OCI-LY7 (cell line): ENCODE results near the gene PALLD.

Experiments used
- EZH2phosphoT487 ChIP-seq: fragments of 200-600 bp; sonication (generic); IDR thresholded peaks from 2 replicates; pipeline ENCODE4 v1.6.1; 2018; ENCODE audit warnings: low read depth, borderline replicate concordance, mild to moderate bottlenecking, mixed run types, antibody characterized with exemption, low read length, moderate library complexity, mixed read lengths
- TF ChIP-seq, protein P1 (sequence below): fragments of 200-600 bp; sonication (generic); conservative IDR thresholded peaks from 2 replicates; pipeline ENCODE4 v1.5.1; 2014; ENCODE audit warnings: mild to moderate bottlenecking, antibody characterized with exemption, low read length, moderate library complexity, mixed read lengths

DNA sequence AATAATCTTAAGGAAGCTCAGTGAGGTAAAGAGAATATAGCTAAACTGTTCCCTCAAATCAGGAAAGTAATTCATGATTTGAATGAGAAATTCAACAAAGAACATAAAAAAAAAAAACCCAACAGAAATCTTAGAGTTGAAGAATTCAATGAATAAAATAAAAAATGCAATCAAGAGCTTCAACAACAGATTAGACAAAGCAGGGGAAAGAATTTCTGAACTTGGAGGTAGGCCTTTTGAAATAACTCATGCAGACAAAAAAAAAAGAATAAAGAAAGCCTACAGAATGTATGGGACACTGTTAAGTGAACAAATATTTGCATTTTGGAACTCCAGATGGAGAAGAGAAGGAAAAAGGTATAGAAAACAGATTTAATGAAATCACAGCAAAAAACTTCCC, 435.3 kb downstream of the PALLD start:
- TF ChIP-seq, protein P1, sequence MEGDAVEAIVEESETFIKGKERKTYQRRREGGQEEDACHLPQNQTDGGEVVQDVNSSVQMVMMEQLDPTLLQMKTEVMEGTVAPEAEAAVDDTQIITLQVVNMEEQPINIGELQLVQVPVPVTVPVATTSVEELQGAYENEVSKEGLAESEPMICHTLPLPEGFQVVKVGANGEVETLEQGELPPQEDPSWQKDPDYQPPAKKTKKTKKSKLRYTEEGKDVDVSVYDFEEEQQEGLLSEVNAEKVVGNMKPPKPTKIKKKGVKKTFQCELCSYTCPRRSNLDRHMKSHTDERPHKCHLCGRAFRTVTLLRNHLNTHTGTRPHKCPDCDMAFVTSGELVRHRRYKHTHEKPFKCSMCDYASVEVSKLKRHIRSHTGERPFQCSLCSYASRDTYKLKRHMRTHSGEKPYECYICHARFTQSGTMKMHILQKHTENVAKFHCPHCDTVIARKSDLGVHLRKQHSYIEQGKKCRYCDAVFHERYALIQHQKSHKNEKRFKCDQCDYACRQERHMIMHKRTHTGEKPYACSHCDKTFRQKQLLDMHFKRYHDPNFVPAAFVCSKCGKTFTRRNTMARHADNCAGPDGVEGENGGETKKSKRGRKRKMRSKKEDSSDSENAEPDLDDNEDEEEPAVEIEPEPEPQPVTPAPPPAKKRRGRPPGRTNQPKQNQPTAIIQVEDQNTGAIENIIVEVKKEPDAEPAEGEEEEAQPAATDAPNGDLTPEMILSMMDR = no peak
- TF ChIP-seq EZH2phosphoT487 = no peak
